ENCODE results near the gene SORCS2.

Gene SORCS2

GRCh38 chr4:7338876-7339623, 146.7 kb downstream of the SORCS2 start:
- no peak for DNase-seq (ENCODE audit: low read depth)

DNA sequence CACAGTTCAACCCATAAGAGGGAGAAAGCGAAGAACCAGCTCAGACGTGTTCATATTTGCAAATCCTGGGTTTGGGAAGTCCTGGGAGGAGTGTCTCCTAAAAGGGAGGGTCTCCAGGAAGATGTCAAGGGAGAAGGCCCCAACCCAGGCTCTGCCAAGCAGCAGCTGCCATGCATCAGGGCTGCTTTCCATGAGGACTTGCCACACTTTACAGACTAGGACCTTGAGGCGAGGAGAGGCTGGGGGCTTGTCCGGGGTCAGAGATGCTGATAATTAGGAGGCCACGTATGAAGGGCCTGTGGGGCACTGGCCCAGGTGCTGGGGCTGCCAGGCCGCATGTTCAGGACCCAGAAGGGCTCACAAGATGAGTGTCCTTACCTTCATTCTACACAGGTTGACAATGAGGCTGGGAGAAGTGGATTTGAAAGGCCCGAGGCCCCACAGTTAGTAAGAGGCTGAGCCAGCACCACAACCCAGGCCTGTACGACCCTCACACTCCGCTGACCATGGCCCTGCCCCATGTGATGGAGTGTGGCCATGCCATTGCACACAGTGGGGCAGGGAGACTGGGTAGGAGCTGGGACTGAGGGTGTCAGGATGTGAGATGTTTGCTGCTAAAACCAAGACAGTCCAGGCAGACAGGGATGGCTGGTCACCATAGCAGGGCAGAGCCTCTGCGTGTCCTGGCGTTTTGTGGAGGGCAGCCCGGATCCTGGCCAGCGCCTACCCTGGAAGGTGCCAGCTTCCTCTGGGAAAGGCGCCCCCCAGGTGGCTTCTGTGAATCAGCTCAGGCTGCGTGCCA, 147.6 kb downstream of the SORCS2 start:
- DNase-seq (ENCODE audit: low read depth): no peak

GRCh38 chr4:7340553-7341433, 148.5 kb downstream of the SORCS2 start:
- DNase-seq (ENCODE audit: low read depth): no peak

- no peak for DNase-seq (ENCODE audit: low read depth)
Observed at GRCh38 chr4:7341491-7342222, 149.3 kb downstream of the SORCS2 start.

DNA sequence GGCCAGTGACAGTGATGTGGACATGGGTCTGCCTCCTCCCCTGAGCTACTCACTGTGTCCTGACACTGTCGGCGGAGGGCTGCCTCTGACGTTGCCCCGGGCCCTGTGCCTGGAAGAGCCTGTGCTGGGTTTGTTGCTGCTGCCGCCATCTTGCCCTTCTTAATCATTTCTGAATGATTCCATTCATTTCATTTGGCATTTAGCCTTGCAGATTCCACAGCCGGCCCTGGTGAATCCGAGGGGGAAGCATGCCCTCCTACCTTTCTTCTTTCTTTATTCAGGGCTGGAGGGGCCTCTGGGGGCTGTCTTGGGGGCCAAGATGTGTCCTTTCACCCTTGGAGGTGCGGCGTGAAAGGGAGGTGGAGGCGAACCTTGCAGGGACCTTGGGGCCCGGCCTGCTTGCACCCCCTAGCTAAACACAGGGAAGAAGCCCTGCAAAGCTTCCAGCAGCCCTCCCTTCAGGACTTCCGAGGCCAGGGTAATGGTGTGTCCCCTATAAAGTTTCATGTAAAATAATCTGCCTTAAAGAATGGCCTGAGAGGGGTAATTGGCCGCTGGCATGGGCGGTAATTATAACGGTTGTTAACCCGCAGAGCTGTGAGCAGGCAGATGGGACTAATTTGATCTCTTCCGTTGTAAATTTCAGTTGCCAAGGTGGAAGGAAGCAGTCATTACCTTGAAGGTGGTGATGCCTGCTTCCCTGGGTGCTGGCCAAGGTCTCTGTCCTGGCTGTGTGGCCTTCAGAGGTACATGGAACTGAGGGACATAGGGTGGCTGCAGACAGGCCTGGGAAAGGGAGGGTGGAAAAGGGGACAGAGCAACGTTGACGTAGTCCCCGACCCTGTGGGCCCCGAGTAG, 150.1 kb downstream of the SORCS2 start:
- no peak for DNase-seq (ENCODE audit: low read depth)

DNA sequence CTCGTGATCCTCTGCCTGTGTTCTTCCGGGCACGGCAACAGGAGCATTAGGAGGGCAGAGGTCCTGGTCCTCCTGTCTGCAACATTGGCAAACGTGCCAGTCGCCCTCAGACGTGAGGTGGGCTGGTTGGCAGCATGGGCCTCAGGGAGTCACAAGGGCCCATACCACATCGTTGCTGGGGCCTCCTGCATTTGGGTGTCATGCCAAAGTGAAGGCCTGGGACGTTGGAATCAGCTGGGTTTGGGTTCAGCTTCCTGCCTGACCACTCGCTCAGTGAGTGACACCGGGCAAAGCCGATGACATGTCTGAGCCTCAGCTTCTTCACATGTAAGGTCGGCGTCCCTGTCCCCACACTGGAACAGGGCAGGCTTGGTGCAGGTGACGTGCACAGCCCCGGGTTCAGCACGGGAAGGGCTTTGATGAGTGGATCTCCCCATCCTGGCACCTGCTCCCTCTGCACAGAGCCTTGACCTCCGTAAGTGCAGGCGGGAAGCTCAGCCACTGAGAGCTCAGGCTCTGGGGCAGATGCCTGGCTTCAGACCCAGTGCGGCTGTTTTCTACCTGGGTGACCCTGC, 150.8 kb downstream of the SORCS2 start:
- no peak for DNase-seq (ENCODE audit: low read depth)

- DNase-seq (ENCODE audit: low read depth): no peak
Observed at GRCh38 chr4:7343950-7344349, 151.6 kb downstream of the SORCS2 start.

DNA sequence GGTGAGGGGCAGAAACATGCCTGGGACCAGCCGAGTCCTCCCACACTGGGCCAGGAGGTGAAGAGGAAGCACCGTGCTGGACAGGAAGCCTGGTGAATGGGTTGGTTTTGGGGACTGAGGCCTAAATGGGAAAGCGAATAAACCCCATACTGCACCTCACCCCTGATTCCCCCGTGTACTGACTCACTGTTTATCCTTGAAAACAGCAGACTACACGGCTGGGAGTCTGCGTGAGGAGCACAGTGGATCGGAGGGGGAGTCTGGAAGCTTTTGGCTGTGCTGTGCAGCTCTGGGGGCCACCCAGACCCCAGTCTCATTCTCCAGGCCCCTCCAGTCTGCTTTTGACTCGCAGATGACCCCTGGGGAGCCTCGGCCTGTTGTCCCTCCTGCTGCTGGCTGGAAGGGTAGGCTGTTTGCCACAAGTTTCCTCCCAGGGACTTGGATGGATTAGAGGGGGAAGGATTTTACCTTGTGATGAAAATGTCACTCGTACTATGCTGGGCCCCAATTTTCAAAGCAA, 152.4 kb downstream of the SORCS2 start:
- no peak for DNase-seq (ENCODE audit: low read depth)

DNA sequence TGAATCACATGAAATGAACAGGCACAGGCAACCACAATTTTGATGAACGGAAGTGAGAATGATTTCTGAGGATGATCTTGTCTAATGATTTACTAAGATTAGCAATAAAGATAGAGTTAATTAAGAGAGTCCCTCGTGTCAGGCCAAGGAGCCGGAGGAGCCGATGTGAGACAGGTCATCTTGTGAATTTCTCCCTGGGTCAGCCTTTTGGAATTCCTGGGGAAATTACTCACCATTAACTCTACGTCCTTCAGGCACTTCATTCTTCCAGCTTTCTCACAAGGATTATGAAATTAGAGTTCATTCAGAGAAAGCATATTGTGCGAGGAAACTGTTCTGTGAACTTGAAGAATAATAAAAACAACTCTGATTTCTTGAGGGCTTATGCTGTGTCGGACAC, 155.6 kb downstream of the SORCS2 start:
- DNase-seq (ENCODE audit: low read depth): no peak

GRCh38 chr4:7348946-7349900, 156.9 kb downstream of the SORCS2 start:
- DNase-seq (ENCODE audit: low read depth): no peak

- no peak for DNase-seq (ENCODE audit: low read depth)
Observed at GRCh38 chr4:7350396-7350795, 158.1 kb downstream of the SORCS2 start.

DNA sequence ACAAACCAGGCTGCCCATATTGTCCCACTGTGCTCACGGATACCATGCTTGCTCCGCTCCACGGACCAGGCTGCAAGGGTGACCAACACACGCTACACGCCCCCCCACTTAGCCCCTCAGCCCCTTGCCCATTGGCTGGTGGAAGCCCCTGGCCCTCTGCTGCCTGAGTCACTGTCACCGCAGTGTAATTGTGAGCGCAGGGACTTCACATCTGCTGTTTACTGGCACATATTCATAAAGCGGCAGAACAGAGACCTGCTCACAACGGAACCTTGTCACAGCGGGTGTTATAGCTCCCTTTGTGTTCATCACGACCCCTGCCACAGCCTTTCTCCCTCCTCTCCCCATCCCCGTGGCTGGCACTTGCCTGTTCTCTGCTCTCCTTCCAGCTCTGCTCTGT, 158.7 kb downstream of the SORCS2 start:
- DNase-seq (ENCODE audit: low read depth): no peak

- no peak for DNase-seq (ENCODE audit: low read depth)
Observed at GRCh38 chr4:7352486-7352885, 160.1 kb downstream of the SORCS2 start.

DNA sequence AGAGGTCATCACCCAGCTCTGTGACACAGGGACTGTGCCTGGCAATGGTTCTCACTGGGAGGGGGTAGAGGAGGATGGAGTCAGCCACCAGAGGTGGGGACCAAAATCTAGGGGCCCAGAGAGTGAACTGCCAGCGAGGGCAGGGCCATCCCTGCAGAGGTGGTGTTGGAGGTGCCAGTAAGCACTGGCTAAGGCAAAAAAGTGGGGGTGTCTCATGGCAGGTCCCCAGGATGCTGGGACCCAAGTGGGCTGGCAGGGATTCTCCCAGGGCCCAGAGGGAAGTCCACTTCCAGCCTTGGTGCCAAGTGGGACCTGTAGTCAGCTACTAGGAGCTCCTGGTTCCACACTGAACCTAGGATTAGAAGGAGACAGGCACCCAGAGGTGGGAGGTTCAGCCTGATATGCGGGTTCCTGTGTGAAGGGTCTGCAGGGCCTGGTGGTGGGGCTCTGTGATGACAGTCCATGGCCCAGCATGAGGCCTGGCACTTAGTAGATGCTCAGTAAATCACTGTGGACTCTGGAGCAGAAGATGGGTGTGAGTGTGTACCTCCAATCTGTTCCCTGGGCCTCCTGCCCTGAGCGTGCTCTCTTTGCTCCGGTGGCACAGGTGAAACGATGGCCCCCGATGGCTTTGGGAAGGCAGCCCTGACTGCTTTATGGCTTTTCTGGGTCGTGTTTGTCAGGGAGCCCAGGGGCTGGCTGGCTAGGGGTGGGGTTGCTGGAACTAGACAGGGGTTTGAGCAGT, 160.9 kb downstream of the SORCS2 start:
- DNase-seq (ENCODE audit: low read depth): no peak

- no peak for DNase-seq (ENCODE audit: low read depth)
Observed at GRCh38 chr4:7353846-7354610, 161.7 kb downstream of the SORCS2 start.

DNA sequence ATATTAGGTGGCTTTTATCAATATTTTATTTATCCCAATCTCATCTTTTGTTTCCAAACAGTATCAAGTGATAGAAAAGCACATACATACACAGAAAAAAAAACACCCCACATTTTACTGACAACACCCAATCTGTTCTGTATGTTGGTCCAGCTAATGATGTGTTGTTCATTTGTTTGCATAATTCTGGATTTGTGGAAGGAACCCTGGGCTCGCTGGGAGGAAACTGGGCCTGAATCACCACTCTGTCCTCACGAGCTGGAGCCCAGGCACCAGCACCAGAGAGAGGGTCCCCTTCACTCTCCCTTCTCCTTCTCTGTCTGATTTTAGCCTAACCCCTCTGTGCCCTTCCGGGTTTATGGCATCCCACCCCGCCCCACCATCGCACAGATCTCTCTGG, 162.6 kb downstream of the SORCS2 start:
- no peak for DNase-seq (ENCODE audit: low read depth)

- no peak for DNase-seq (ENCODE audit: low read depth)
Observed at GRCh38 chr4:7355795-7356194, 163.5 kb downstream of the SORCS2 start.

All from stimulated activated CD8-positive, alpha-beta memory T cell treated with anti-CD3 and anti-CD28 coated beads, Interleukin-15, amount 100 ng/mL, for 24 hours (primary cell).